GM13977 (cell line): Measurements from ENCODE around the gene PMM2.

Experiments used
- DNase-seq: peaks from one replicate; pipeline ENCODE4 v3.0.0; 2012; ENCODE audit warnings: low spot score
- CTCF ChIP-seq: IDR thresholded peaks from 2 replicates; pipeline ENCODE4 v1.5.1; 2012; ENCODE audit warnings: mild to moderate bottlenecking, control low read depth; ENCODE audit not compliant: insufficient read depth; ENCODE audit errors: extremely low read depth, missing control alignments
- in situ Hi-C: fragments of 300-500 bp; cut with MboI; formaldehyde crosslinking; loops from one replicate; pipeline ENCODE4 v1.12.0; 2022; ENCODE audit warnings: low sequenced_read_pairs, low pct_unique_long_range_greater_than_20kb, mixed read lengths, inconsistent platforms; ENCODE audit not compliant: unreplicated experiment

Gene PMM2

GRCh38 chr16:8851761-8852403 is 54.2 kb downstream of the PMM2 start:
- no peak for DNase-seq
- no peak for TF ChIP-seq CTCF
- in situ Hi-C loops: no loop called here

DNA sequence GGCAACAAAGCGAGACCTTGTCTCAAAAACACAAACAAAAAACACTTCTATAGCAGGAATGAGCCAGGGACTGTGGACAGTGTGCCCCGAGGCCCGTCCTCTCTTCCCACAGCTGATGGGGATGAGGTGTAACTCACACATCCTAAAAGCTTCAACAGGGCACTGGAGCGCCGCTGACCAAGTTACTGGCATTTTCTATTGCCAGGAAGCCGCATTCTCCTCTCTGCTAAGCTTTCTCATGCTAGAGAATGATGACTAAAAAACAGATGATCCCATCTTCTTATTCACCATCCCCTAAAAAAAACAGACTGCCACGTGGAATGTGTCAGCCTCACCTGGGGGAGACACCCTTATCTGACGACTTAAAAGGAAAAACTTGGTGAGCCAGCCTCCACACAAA is 54.9 kb downstream of the PMM2 start:
- in situ Hi-C loops: no loop called here
- no peak for DNase-seq
- TF ChIP-seq CTCF: no peak

DNA sequence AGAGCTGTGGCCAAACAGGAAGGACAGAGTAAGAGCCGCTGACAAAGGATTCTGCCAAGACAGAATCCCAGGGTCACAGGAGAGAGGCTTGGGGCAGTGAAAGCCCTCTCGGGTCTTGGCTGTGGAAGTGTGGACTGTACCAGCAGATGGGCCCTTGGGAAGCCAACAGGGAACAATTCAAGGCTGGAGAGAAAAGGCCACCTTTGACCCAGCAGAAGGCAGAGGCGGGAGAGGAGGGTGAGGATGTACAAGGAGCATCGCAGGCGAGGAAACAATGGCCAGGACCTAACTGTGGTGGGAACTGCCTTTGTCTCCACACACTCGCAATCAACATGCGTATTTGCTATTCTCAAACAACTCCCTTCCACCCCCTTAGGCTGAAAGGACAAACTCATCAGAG is 55.5 kb downstream of the PMM2 start:
- in situ Hi-C loops: no loop called here
- no peak for DNase-seq
- no peak for TF ChIP-seq CTCF

- TF ChIP-seq CTCF: no peak
- in situ Hi-C loops: no loop called here
- DNase-seq: no peak
Measured at GRCh38 chr16:8853611-8854010, 56.0 kb downstream of the PMM2 start.

DNA sequence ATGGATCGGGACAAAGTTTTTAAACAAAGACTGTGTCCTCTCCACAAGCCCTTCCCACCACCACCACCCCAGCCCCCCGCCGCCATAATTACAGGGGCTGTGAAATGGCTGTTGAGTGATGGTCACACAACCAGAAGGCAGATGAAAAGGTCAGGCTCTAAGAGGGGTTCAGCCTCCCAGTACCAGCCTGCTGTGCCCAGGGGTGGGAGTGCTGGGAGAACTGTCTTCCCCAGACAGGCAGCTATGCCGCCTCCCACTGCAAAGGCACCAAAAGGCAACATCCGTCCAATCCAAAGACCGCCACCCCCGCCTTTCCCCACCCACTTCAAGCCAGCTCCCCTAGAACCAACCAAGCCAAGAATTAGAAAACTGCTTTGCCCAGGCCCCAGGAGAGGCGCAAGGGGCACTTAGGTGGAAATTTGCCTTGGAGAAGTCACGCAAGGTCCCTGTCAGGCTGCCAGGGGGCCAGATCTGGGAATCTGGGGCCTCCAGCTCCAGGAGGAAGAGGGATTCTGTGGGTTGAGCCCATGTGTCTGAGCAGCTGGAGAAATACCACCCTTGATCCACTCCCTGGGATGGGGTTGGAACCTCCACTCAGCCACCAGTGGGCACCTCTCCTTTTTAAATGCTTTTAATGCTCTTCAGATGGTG is 56.8 kb downstream of the PMM2 start:
- no peak for DNase-seq
- in situ Hi-C loops: no loop called here
- TF ChIP-seq CTCF: no peak

- TF ChIP-seq CTCF: no peak
Measured at GRCh38 chr16:8855051-8855786, 57.6 kb downstream of the PMM2 start.

More at GRCh38 chr16:8855051-8855786, 57.6 kb downstream of the PMM2 start:
- DNase-seq: no peak
- in situ Hi-C loops: no loop called here
